Endothelial cell of hepatic sinusoid (primary cell): Measurements from ENCODE around the gene CRHR2.

Experiments
- in situ Hi-C: cut with HindIII; loops from 2 replicates; pipeline ENCODE4 v1.10.0; 2017; ENCODE audit warnings: low sequenced_read_pairs

CRHR2 gene

GRCh38 chr7:30657131-30657530 lies 25.1 kb downstream of the CRHR2 start:
- in situ Hi-C loops = no loop called here

- in situ Hi-C loops = no loop called here
These were observed 26.0 kb downstream of the CRHR2 start for GRCh38 chr7:30656006-30656957.

- in situ Hi-C loops = no loop called here
These were observed 26.9 kb downstream of the CRHR2 start for GRCh38 chr7:30655096-30655970.

- in situ Hi-C loops = no loop called here
These were observed 27.8 kb downstream of the CRHR2 start for GRCh38 chr7:30654296-30655090.

GRCh38 chr7:30652698-30653641 lies 29.3 kb downstream of the CRHR2 start:
- in situ Hi-C loops = no loop called here

GRCh38 chr7:30652132-30652531 lies 30.1 kb downstream of the CRHR2 start:
- in situ Hi-C loops = no loop called here

- in situ Hi-C loops = no loop called here
These were observed 31.8 kb downstream of the CRHR2 start for GRCh38 chr7:30650421-30650808.

- in situ Hi-C loops = no loop called here
These were observed 32.4 kb downstream of the CRHR2 start for GRCh38 chr7:30649717-30650420.

GRCh38 chr7:30648744-30649540 lies 33.3 kb downstream of the CRHR2 start:
- in situ Hi-C loops = no loop called here

GRCh38 chr7:30647589-30648364 lies 34.5 kb downstream of the CRHR2 start:
- in situ Hi-C loops = no loop called here

GRCh38 chr7:30646154-30646553 lies 36.1 kb downstream of the CRHR2 start:
- in situ Hi-C loops = no loop called here

GRCh38 chr7:30645661-30646060 lies 36.6 kb downstream of the CRHR2 start:
- in situ Hi-C loops = no loop called here

GRCh38 chr7:30644286-30644955 lies 37.8 kb downstream of the CRHR2 start:
- in situ Hi-C loops = loop anchor here (5.0 kb wide), 1 partner anchor 53 kb away; no protein-coding TSS in a partner anchor

GRCh38 chr7:30642789-30643188 lies 39.5 kb downstream of the CRHR2 start:
- in situ Hi-C loops = loop anchor here (5.0 kb wide), 1 partner anchor 55 kb away; no protein-coding TSS in a partner anchor

- in situ Hi-C loops = loop anchor here (5.0 kb wide), 1 partner anchor 55 kb away; no protein-coding TSS in a partner anchor
These were observed 39.9 kb downstream of the CRHR2 start for GRCh38 chr7:30642322-30642721.

GRCh38 chr7:30635798-30636197 lies 46.5 kb downstream of the CRHR2 start:
- in situ Hi-C loops = no loop called here
